GM23338 (cell line): ENCODE measurements around the gene ERVMER34-1.

Experiments
- CREB1 ChIP-seq: fragments of 250-450 bp; sonication (Bioruptor Pico); IDR thresholded peaks from 2 replicates; pipeline ENCODE4 v1.5.0; 2020; ENCODE audit warnings: low read depth, mild to moderate bottlenecking, moderate library complexity
- CTCF ChIP-seq, 2 experiments: fragments of 200-600 bp in 1 of 2; sonication (generic) in 1 of 2; conservative IDR thresholded peaks; 2 replicates each; pipeline versions ENCODE4 v1.5.1 to v1.6.1; 2016 to 2017; ENCODE audit warnings: antibody characterized with exemption in 2 of 2, low read depth in 2 of 2, mild to moderate bottlenecking in 2 of 2, moderate library complexity in 1 of 2
- EZH2phosphoT487 ChIP-seq: fragments of 200-600 bp; sonication (generic); IDR thresholded peaks from one replicate; pipeline ENCODE4 v1.8.1; 2018; ENCODE audit warnings: antibody characterized with exemption; ENCODE audit not compliant: unreplicated experiment
- POLR2AphosphoS5 ChIP-seq: IDR thresholded peaks from 2 replicates; pipeline ENCODE4 v1.6.1; 2016; ENCODE audit warnings: antibody characterized with exemption, low read depth
- REST ChIP-seq: IDR thresholded peaks from one replicate; pipeline ENCODE4 v1.6.1; 2018; ENCODE audit warnings: antibody characterized with exemption; ENCODE audit not compliant: unreplicated experiment

GRCh38 chr4:52728691-52729240, 22.5 kb downstream of the ERVMER34-1 start:
- no peak for TF ChIP-seq CTCF (conservative IDR thresholded peaks at IDR 0.05; ENCODE audit: low read depth in 2 of 2)
- TF ChIP-seq REST: no peak
- no peak for TF ChIP-seq EZH2phosphoT487
- no peak for TF ChIP-seq POLR2AphosphoS5
- TF ChIP-seq CREB1: no peak
